ENCODE results near the gene CYSTM1.

DNA sequence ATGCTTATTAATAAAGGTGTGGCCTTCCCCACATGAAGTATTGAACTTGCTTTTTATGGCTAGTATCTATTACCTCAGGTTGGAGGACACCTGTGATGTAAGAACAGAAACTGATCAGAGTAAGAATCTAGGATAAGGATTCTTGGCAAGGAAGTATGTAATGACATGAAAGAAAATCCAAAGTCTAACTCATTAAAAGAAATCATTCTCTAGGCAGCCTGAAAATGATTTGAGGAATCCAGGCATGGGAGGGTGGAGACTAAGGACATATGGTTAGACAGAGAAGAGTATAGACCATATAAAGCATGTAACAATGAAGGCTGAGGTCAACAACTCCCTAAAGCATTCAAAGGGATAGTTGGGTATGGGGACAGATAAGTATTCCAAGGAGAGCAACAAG lies 95.0 kb downstream of the CYSTM1 start:
- TF ChIP-seq EZH2phosphoT487 (IDR thresholded peaks at IDR 0.05; ENCODE audit: borderline replicate concordance, low read length): no peak
- TF ChIP-seq, protein P1, sequence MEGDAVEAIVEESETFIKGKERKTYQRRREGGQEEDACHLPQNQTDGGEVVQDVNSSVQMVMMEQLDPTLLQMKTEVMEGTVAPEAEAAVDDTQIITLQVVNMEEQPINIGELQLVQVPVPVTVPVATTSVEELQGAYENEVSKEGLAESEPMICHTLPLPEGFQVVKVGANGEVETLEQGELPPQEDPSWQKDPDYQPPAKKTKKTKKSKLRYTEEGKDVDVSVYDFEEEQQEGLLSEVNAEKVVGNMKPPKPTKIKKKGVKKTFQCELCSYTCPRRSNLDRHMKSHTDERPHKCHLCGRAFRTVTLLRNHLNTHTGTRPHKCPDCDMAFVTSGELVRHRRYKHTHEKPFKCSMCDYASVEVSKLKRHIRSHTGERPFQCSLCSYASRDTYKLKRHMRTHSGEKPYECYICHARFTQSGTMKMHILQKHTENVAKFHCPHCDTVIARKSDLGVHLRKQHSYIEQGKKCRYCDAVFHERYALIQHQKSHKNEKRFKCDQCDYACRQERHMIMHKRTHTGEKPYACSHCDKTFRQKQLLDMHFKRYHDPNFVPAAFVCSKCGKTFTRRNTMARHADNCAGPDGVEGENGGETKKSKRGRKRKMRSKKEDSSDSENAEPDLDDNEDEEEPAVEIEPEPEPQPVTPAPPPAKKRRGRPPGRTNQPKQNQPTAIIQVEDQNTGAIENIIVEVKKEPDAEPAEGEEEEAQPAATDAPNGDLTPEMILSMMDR (conservative IDR thresholded peaks at IDR 0.05; ENCODE audit: low read depth, low read length): no peak
- no peak for TF ChIP-seq EZH2 (IDR thresholded peaks at IDR 0.05; ENCODE audit: low read length, unreplicated experiment)
